GM19099 (cell line): Measurements from ENCODE around the gene NKG7.
A peak's percentile ranks its signal among the peaks of the same experiment; 100 is the strongest.

Experiments
- POLR2A ChIP-seq: IDR thresholded peaks from 3 replicates; pipeline ENCODE4 v1.6.1; 2011; ENCODE audit warnings: low read depth; ENCODE audit not compliant: insufficient read length; ENCODE audit errors: extremely low read depth

Gene NKG7, protein sequence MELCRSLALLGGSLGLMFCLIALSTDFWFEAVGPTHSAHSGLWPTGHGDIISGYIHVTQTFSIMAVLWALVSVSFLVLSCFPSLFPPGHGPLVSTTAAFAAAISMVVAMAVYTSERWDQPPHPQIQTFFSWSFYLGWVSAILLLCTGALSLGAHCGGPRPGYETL

GRCh38 chr19:51372649-51373504, at the start of gene NKG7:
NKG7 (minus strand) TSS chr19:51372654; CDS start chr19:51372535, 119 bp downstream.
- no peak for TF ChIP-seq POLR2A

DNA sequence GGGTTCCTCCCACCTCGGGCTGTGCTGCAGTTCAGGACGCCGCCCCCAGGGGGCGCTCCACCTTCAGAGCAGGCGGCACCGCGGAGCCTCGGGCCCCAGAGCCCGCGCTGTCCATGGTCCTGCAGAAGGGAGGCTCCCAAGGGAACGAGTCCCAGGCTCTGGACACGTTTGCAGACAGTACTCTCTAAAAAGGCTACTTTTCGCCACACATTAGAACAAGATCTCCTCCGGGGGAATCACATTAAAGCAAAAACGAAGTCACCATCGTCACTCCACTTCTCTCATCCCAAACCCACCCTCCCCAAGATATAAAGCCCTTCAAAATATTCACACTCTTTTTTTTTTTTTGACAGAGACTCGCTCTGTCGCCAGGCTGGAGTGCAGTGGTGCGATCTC, 49.6 kb upstream of the NKG7 start:
- TF ChIP-seq POLR2A = no peak

DNA sequence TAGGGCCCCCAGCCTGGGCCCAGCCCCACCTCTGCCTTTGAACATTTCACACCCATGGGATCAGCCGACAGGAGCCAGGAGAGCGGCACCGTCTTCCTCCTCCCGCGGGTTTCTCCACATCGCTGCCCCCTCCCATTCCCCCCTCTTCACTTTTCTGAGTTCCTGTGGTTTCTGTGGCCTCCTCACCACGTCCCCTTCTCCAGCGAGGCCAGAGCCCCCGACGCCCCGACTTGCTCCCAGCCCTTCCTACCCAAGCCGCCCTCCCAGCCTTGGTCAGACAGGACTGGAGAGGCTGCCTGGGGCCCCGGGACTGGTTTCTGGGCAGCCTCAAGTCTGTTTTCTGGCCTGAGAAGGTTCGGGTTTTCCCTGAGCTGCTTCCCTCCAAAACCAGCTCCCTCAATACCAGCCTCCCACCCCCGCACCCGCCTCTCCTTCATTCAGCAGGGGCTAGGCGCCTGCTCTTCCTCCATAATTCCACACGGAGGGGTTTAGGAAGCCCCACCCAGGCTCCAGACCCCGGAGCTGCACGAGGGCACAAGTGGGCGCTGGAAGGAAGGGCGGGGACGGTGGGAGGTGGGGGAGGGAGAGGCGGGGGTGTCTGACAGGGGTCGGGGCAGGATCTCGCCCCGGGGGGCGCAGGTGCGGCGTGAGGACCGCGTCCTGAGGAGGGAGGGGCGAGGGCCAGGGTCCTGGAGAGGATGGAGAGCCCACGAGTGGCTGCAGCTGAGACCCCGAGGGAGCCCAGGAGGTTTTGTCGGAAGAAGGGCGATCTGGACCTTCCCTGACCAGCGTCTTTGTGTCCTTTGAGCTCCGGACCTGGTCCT, 49.0 kb upstream of the NKG7 start:
- TF ChIP-seq POLR2A = no peak

DNA sequence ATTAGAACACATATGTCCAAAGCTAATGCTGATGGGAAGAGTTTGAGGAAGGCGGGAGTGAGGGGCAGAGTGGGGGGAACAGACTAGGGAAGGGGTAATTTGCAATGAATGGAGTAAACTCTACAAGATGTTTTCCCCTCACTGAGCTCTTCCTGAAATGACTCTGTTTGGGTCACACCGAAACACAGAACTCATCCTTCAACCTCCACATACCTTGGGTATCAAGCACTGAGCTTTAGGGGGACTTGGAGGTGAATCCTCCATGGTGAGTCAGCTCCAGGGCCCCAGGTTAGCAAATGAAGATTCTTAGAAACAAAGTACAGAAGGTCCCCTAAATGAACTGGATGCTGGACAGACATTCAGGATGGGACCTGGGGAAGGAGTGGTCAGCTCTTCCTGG, 46.3 kb upstream of the NKG7 start:
- no peak for TF ChIP-seq POLR2A

GRCh38 chr19:51417810-51418157, 45.3 kb upstream of the NKG7 start:
- no peak for TF ChIP-seq POLR2A

GRCh38 chr19:51417107-51417809, 44.8 kb upstream of the NKG7 start, which contains the start of gene SIGLEC10:
SIGLEC10 (minus strand) TSS chr19:51417642; CDS start chr19:51417581, 61 bp downstream.
- peak; percentile 63 for TF ChIP-seq POLR2A

GRCh38 chr19:51415187-51415586, 42.7 kb upstream of the NKG7 start:
- TF ChIP-seq POLR2A = no peak

- TF ChIP-seq POLR2A = no peak
Observed at GRCh38 chr19:51410950-51411748, 38.7 kb upstream of the NKG7 start.

DNA sequence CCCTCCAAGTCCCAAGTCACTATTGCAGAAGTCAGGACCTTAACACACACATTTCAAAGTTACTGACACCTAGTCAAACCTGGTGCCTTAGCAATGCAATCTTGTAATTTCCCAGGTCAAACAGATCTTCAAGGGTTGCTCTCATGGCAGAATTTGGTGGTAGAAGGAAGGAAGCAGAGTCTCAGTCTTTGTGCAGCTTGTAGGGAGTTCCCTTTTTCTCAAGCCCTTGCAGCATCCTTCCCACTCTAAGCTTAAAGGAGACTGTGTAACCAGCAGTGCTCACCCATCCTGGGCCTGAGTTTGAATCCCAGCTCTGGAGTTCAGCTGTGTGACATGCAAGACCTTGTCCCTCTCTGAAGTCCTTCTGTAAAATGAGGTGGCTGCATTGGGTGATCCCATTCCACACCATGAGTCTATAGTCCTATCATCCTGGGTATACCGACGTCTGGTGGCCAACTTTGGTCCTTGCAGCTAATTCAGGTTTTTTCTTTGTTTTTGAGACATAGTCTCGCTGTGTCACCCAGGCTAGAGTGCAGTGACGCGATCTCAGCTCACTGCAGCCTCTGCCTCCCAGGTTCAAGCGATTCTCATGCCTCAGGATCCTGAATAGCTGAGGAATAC, 35.2 kb upstream of the NKG7 start:
- TF ChIP-seq POLR2A = no peak

- no peak for TF ChIP-seq POLR2A
Observed at GRCh38 chr19:51402117-51402516, 29.7 kb upstream of the NKG7 start.

DNA sequence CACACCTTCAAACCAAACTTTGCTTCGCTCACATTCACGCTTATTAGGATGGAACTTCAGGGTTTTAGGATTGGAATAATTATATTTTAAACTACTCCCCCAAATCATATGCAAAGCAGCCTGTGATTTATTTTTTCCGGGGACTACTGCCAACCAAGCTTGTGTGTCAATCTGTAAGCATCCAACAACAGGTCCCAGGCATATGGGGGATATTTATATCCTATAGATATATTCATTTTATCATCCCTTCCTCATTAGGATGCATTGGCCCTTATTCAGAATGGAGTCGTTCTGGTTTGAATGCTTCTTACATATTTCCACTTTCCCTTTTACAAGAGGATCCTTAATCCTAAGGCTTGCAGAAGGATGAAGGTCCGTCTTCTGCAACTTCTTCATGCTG, 26.8 kb upstream of the NKG7 start:
- TF ChIP-seq POLR2A = no peak

DNA sequence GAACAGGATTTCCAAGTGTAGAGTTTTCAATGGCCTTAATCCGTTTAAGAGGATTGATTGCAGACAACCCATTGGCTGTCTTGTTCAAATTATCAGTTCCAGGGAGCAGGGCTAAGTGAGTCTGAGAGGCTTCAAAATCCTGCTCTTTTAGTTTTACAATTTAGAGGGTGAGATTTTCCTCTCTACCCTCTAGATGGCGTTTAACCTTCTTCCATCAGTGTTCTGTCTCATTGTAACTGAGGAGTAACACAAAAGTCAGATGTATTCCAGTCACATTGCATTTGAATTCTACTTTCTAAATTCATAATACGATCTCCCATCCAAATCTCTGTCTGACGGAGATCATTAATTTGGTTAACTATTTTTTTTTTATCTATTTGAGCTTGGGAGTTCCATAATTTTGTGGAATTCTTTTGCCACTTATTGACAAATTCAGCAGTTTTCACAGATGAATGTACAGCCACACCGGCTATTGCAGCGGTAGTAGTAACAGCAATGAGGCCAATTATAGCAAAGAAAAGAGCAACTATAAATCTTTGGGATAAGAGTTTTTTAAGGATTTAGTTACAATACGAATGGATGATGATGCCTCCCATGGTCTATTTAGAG, 25.7 kb upstream of the NKG7 start:
- no peak for TF ChIP-seq POLR2A

- no peak for TF ChIP-seq POLR2A
Observed at GRCh38 chr19:51396175-51396574, 23.7 kb upstream of the NKG7 start.

DNA sequence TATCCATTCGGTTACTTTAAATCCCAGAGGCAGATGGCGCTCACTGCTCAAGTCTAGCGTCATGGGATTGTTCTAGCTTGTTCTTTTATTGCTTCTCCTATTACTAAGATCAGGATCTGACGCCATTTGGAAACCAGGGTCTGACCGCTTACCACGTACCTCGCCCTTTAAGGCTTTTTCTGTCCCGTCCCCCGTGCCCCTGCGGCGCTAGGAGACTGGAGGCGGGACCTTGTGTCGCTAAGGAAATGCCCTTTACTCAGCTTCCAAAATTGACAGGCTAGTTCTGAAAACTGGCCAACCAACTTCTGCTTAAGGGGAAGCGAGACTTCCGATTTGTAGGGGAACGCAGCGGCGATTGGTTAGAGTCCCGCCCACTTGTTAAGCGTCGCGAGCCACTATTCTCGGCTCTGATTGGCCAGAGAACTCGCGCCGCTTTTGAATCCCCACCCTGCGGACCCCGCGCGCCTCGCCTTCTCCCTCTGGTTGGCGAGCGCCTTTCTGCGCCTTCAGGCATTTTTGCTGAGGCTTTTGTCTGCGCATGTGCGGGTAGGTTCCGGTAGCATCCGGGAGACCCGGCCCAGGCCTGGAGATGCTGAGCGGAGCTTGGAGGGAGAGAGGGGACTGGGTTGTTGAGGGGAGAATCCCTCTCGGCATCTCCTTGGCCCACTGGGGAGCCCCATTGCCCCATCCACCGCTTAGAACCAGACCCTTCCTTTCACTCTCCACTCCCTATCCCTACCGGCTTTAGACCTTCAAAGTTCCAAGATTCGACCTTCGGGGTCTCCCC, 21.8 kb upstream of the NKG7 start:
- TF ChIP-seq POLR2A = peak; percentile 85
